A549 (cell line): ENCODE measurements around the gene NOBOX. TPM values are rescaled to one million over a fixed set of nuclear protein-coding genes. Genes with fewer than 3 reads are reported as not detected.
A peak's percentile ranks its signal among the peaks of the same experiment; 100 is the strongest.

Experiments
- ATAC-seq, 2 experiments: fragments of 200-7000 bp in 1 of 2; fragments of >200 bp in 1 of 2; cut with Nextera tagmentation in 1 of 2; cut with Tn5 transposase in 1 of 2; 3 replicates each; pipeline versions ENCODE4 v1.8.0 to v1.9.1; 2018 to 2020; ENCODE audit warnings: mild to moderate bottlenecking in 1 of 2, moderate library complexity in 1 of 2
- CTCF ChIA-PET: fragments of 300-600 bp; sonication (Branson Sonifier 250); formaldehyde crosslinking; extraction: SDS; loops from one replicate; lab custom pipeline; 2021; ENCODE audit warnings: antibody characterized with exemption, inconsistent platforms; lab: Yijun Ruan, JAX
- POLR2A ChIA-PET: fragments of 350-600 bp; formaldehyde crosslinking; extraction: SDS; loops from one replicate; lab custom pipeline; 2021; ENCODE audit warnings: antibody characterized with exemption, inconsistent platforms; lab: Yijun Ruan, JAX
- DNase-seq, 2 experiments: peaks; one replicate each; pipeline versions ENCODE4 v3.0.0 to v3.0.0-alpha.2; 2011 to 2016; ENCODE audit warnings: low read depth in 1 of 2, low spot score in 1 of 2
- FAIRE-seq: peaks from 2 replicates; lab custom pipeline; 2011; peaks lifted over from hg19 to GRCh38; lab: Jason Lieb, UNC
- H3K27ac ChIP-seq, 2 experiments: fragments of >200 bp; sonication (Bioruptor Twin); formaldehyde crosslinking; 3 replicates each; pipeline ENCODE4 v1.5.1; 2016 to 2017
- H3K4me1 ChIP-seq: fragments of >200 bp; sonication (Bioruptor Twin); formaldehyde crosslinking; 3 replicates; pipeline ENCODE4 v1.6.1; 2016
- H3K4me2 ChIP-seq: fragments of >200 bp; sonication (Bioruptor Twin); formaldehyde crosslinking; 3 replicates; pipeline ENCODE4 v1.6.1; 2016
- H3K4me3 ChIP-seq: fragments of >200 bp; sonication (Bioruptor Twin); formaldehyde crosslinking; 3 replicates; pipeline ENCODE4 v1.5.1; 2016
- H3K9me3 ChIP-seq: fragments of >200 bp; sonication (Bioruptor Twin); formaldehyde crosslinking; 3 replicates; pipeline ENCODE4 v1.6.1; 2016
- CBX2 ChIP-seq: fragments of 200-600 bp; sonication (generic); IDR thresholded peaks from 2 replicates; pipeline ENCODE4 v1.6.1; 2016; ENCODE audit warnings: low read depth, mild to moderate bottlenecking, borderline replicate concordance
- CBX8 ChIP-seq: fragments of 200-600 bp; sonication (generic); IDR thresholded peaks from 2 replicates; pipeline ENCODE4 v1.6.1; 2016
- CEBPB ChIP-seq, 2 experiments: fragments of >200 bp in 1 of 2; sonication (Bioruptor Twin) in 1 of 2; formaldehyde crosslinking in 1 of 2; IDR thresholded peaks; 2 replicates each; pipeline ENCODE4 v1.6.1; 2012 to 2016
- HOXA7 ChIP-seq: fragments of 250-450 bp; sonication (Bioruptor Pico); IDR thresholded peaks from 2 replicates; pipeline ENCODE4 v1.5.0; 2020; ENCODE audit warnings: mild to moderate bottlenecking, moderate library complexity
- HOXB13 ChIP-seq: fragments of 250-450 bp; sonication (Bioruptor Pico); IDR thresholded peaks from 2 replicates; pipeline ENCODE4 v1.5.0; 2020; ENCODE audit warnings: low read depth, mild to moderate bottlenecking, moderate library complexity
- HOXB5 ChIP-seq: fragments of 250-450 bp; sonication (Bioruptor Pico); IDR thresholded peaks from 2 replicates; pipeline ENCODE4 v1.5.0; 2020; ENCODE audit warnings: mild to moderate bottlenecking, moderate library complexity
- MAFK ChIP-seq: fragments of 450-650 bp; IDR thresholded peaks from 2 replicates; pipeline ENCODE4 v1.6.1; 2014; ENCODE audit not compliant: partially characterized antibody
- MAZ ChIP-seq: fragments of 150-350 bp; IDR thresholded peaks from 2 replicates; pipeline ENCODE4 v1.6.1; 2014; ENCODE audit warnings: antibody characterized with exemption, low read depth, low read length, borderline replicate concordance
- MYC ChIP-seq: IDR thresholded peaks from 2 replicates; pipeline ENCODE4 v1.6.1; 2012; ENCODE audit warnings: mild to moderate bottlenecking, inconsistent platforms, low read length, improper control_type of control experiment, borderline replicate concordance
- POLR2A ChIP-seq: IDR thresholded peaks from 2 replicates; pipeline ENCODE4 v1.6.1; 2012; ENCODE audit warnings: mild to moderate bottlenecking, low read length
- POLR2AphosphoS2 ChIP-seq: conservative IDR thresholded peaks from 2 replicates; pipeline ENCODE4 v1.6.1; 2012; ENCODE audit warnings: low read length, improper control_type of control experiment, inconsistent platforms
- RAD21 ChIP-seq, 2 experiments: fragments of >200 bp in 1 of 2; sonication (Bioruptor Twin) in 1 of 2; formaldehyde crosslinking in 1 of 2; IDR thresholded peaks in 1 of 2; conservative IDR thresholded peaks in 1 of 2; 2 replicates in 1 of 2; 3 replicates in 1 of 2; pipeline ENCODE4 v1.6.1; 2012 to 2018; ENCODE audit warnings: inconsistent platforms in 1 of 2
- RARB ChIP-seq: fragments of 250-450 bp; sonication (Bioruptor Pico); IDR thresholded peaks from 2 replicates; pipeline ENCODE4 v1.8.0; 2021; ENCODE audit warnings: mild to moderate bottlenecking, moderate library complexity
- RFX5 ChIP-seq: fragments of 450-650 bp; IDR thresholded peaks from 2 replicates; pipeline ENCODE4 v1.7.1; 2014; ENCODE audit warnings: antibody characterized with exemption, mild to moderate bottlenecking, moderate library complexity
- SMC3 ChIP-seq: fragments of >200 bp; sonication (Bioruptor Twin); formaldehyde crosslinking; IDR thresholded peaks from 3 replicates; pipeline ENCODE4 v1.6.1; 2018; ENCODE audit warnings: inconsistent platforms
- TP53 ChIP-seq: fragments of 250-450 bp; sonication (Bioruptor Pico); IDR thresholded peaks from 2 replicates; pipeline ENCODE4 v1.5.0; 2021; ENCODE audit warnings: mild to moderate bottlenecking, moderate library complexity
- ZC3H11A ChIP-seq: fragments of 450-650 bp; IDR thresholded peaks from 2 replicates; pipeline ENCODE4 v1.6.1; 2014; ENCODE audit warnings: antibody characterized with exemption, mild to moderate bottlenecking
- ZFP36 ChIP-seq: fragments of 450-650 bp; IDR thresholded peaks from 2 replicates; pipeline ENCODE4 v1.6.1; 2014; ENCODE audit warnings: borderline replicate concordance; ENCODE audit not compliant: partially characterized antibody
- WGBS: methylation state at CpG from one replicate; pipeline ENCODE4 v1.1.6; 2017; ENCODE audit errors: missing lambda C conversion rate; 5-methylcytosine and 5-hydroxymethylcytosine counted together
- polyA plus RNA-seq, 4 experiments: library from polyadenylated mRNA; depleted of rRNA in 3 of 4; stranded (reverse); fragments of >200 nt; fragmentation: RNase III in 1 of 4; extraction: RNeasy Plus Mini Kit Qiagen cat#74134 plus additional on column Dnase treatment in 1 of 4; gene quantifications; 2 replicates in 3 of 4; 3 replicates in 1 of 4; pipeline ENCODE4 v1.2.3, GENCODE V29; 2011 to 2017
- TF ChIP-seq, protein P1 (sequence below): fragments of >200 bp; sonication (Bioruptor Twin); formaldehyde crosslinking; IDR thresholded peaks from 3 replicates; pipeline ENCODE4 v1.5.1; 2016
- TF ChIP-seq, protein P2 (sequence below): fragments of >200 bp; sonication (Bioruptor Twin); formaldehyde crosslinking; IDR thresholded peaks from 3 replicates; pipeline ENCODE4 v1.6.1; 2016
- TF ChIP-seq, protein P3 (sequence below): fragments of 150-350 bp; IDR thresholded peaks from 2 replicates; pipeline ENCODE4 v1.6.1; 2014; ENCODE audit warnings: low read depth, mild to moderate bottlenecking, low read length
- TF ChIP-seq, protein P4 (sequence below): IDR thresholded peaks from 2 replicates; pipeline ENCODE4 v1.6.1; 2012; ENCODE audit warnings: low read depth, borderline replicate concordance
- TF ChIP-seq, protein P5 (sequence below): IDR thresholded peaks from 2 replicates; pipeline ENCODE4 v1.6.1; 2012

Gene NOBOX
- polyA plus RNA-seq, 2 of the 4 experiments (the other 2 are of a cell fraction): not detected

DNA sequence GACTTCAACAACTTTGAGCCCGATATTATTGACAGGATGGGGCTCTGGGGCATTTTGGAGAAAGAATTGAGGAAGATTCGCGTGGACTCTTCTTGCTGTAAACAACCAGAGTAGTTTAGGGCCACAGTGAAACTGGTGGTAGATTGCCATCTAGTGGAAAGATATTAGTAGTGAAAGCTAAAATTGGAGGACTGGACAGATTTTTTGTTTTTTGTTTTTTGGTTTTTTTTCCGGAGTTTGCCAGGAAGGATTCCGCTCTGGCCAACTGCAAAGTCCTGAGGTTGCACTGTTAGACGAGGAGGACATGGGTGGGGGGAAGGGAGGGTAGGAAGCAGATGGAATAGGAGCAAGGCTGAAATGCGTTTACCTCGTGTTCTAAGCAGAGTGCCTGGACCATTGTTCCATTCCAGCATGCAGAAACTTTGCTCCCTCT lies 11.7 kb downstream of the NOBOX start:
- DNase-seq: peak; percentile 48 to 52
- no peak overlapping the region for H3K27ac ChIP-seq
- 10% methylated on average over 8 of the region's 8 CpGs for WGBS
- no peak overlapping the region for H3K4me3 ChIP-seq
- H3K9me3 ChIP-seq: no peaks in the 10 kb centered on the region
- POLR2A ChIA-PET: no interaction called here
- peaks cover 3% of the 10 kb centered on the region; the same call in 1 of the 3 replicates for H3K4me1 ChIP-seq
- peak; percentile 84 to 91 for ATAC-seq
- CTCF ChIA-PET: interaction anchor here (0.7 to 2.5 kb wide), 16 partner anchors 8 to 485 kb away, joined by 3 to 15 read pairs (median 4); no protein-coding TSS in a partner anchor
- FAIRE-seq: no peak
- TF ChIP-seq SMC3: peak; percentile 85
- no peak for TF ChIP-seq MAZ
- no peak for TF ChIP-seq ZC3H11A
- peak; percentile 90 to 91 for TF ChIP-seq RAD21 (conservative IDR thresholded peaks at IDR 0.05 in 1 of 2, IDR thresholded peaks at IDR 0.05 in 1 of 2)
- TF ChIP-seq RFX5: no peak
- TF ChIP-seq, protein P1, sequence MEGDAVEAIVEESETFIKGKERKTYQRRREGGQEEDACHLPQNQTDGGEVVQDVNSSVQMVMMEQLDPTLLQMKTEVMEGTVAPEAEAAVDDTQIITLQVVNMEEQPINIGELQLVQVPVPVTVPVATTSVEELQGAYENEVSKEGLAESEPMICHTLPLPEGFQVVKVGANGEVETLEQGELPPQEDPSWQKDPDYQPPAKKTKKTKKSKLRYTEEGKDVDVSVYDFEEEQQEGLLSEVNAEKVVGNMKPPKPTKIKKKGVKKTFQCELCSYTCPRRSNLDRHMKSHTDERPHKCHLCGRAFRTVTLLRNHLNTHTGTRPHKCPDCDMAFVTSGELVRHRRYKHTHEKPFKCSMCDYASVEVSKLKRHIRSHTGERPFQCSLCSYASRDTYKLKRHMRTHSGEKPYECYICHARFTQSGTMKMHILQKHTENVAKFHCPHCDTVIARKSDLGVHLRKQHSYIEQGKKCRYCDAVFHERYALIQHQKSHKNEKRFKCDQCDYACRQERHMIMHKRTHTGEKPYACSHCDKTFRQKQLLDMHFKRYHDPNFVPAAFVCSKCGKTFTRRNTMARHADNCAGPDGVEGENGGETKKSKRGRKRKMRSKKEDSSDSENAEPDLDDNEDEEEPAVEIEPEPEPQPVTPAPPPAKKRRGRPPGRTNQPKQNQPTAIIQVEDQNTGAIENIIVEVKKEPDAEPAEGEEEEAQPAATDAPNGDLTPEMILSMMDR: peak; percentile 84
- TF ChIP-seq CBX2: no peak
- peak overlapping the region; percentile 32 for H3K4me2 ChIP-seq

DNA sequence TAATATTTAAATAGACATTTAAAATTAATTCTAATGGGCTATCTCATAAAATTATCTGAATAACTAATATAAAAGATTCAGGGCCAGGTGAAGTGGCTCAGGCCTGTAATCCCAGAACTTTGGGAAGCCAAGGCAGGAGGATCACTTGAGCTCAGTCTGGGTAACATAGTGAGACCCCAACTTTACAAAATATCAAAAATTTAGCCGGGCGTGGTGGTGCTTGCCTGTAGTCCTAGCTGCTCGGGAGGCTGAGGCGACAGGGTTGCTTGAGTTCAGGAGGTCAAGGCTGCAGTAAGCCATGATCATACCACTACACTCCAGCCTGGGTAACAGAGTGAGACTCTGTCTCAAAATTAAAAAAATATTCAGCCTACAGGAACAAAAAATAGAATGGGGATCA lies 12.5 kb downstream of the NOBOX start:
- DNase-seq (no peak), FAIRE-seq (no peak)
- CTCF ChIA-PET: interaction anchor here (0.9 to 2.5 kb wide), 13 partner anchors 8 to 135 kb away, joined by 3 to 15 read pairs (median 5); no protein-coding TSS in a partner anchor
- H3K4me1 ChIP-seq: peaks cover 6% of the 10 kb centered on the region; the same call in 1 of the 3 replicates
- POLR2A ChIA-PET: no interaction called here
- TF ChIP-seq, protein P2, sequence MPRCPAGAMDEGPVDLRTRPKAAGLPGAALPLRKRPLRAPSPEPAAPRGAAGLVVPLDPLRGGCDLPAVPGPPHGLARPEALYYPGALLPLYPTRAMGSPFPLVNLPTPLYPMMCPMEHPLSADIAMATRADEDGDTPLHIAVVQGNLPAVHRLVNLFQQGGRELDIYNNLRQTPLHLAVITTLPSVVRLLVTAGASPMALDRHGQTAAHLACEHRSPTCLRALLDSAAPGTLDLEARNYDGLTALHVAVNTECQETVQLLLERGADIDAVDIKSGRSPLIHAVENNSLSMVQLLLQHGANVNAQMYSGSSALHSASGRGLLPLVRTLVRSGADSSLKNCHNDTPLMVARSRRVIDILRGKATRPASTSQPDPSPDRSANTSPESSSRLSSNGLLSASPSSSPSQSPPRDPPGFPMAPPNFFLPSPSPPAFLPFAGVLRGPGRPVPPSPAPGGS: no peak
- TF ChIP-seq MYC (no peak), CEBPB (IDR thresholded peaks at IDR 0.05) (no peak), CBX8 (no peak), RFX5 (no peak), MAZ (no peak), HOXA7 (CRISPR knock-in tag) (no peak), HOXB5 (CRISPR knock-in tag) (no peak), ZFP36 (no peak), POLR2AphosphoS2 (no peak), POLR2A (no peak), RARB (CRISPR knock-in tag) (no peak), MAFK (no peak), HOXB13 (CRISPR knock-in tag) (no peak), TP53 (no peak)
- TF ChIP-seq, protein P3, sequence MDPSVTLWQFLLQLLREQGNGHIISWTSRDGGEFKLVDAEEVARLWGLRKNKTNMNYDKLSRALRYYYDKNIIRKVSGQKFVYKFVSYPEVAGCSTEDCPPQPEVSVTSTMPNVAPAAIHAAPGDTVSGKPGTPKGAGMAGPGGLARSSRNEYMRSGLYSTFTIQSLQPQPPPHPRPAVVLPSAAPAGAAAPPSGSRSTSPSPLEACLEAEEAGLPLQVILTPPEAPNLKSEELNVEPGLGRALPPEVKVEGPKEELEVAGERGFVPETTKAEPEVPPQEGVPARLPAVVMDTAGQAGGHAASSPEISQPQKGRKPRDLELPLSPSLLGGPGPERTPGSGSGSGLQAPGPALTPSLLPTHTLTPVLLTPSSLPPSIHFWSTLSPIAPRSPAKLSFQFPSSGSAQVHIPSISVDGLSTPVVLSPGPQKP: no peak
- TF ChIP-seq, protein P4, sequence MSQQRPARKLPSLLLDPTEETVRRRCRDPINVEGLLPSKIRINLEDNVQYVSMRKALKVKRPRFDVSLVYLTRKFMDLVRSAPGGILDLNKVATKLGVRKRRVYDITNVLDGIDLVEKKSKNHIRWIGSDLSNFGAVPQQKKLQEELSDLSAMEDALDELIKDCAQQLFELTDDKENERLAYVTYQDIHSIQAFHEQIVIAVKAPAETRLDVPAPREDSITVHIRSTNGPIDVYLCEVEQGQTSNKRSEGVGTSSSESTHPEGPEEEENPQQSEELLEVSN: no peak
- TF ChIP-seq, protein P5, sequence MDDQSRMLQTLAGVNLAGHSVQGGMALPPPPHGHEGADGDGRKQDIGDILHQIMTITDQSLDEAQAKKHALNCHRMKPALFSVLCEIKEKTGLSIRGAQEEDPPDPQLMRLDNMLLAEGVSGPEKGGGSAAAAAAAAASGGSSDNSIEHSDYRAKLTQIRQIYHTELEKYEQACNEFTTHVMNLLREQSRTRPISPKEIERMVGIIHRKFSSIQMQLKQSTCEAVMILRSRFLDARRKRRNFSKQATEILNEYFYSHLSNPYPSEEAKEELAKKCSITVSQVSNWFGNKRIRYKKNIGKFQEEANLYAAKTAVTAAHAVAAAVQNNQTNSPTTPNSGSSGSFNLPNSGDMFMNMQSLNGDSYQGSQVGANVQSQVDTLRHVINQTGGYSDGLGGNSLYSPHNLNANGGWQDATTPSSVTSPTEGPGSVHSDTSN: no peak
- TF ChIP-seq, all 56 proteins: peak for 0
- Histone ChIP-seq H3K9me3 (no peaks in the 10 kb centered on the region), H3K4me2 (no peak overlapping the region), H3K27ac (no peak overlapping the region), H3K4me3 (no peak overlapping the region)
- ATAC-seq: peak in 1 of 2 experiments; percentile 34; a peak in 3 of 6 replicates
- WGBS: 69% methylated on average over 4 of the region's 4 CpGs
